Mucosa of descending colon (tissue), 3 donors: ENCODE measurements around the gene FANCM. TPM values are rescaled to one million over a fixed set of nuclear protein-coding genes. Genes with fewer than 3 reads are reported as not detected.

ENCODE experiments used
- ATAC-seq: fragments of 200-7000 bp; cut with Tn5 transposase; one replicate; pipeline ENCODE4 v1.9.1; 2020; ENCODE audit warnings: mild to moderate bottlenecking, moderate library complexity
- DNase-seq, 3 donors: peaks; one replicate each; pipeline ENCODE4 v3.0.0-alpha.2; 2020
- H3K36me3 ChIP-seq: fragments of 200-600 bp; one replicate; pipeline ENCODE4 v1.8.0; 2021; ENCODE audit warnings: low read depth, mild to moderate bottlenecking
- H3K4me1 ChIP-seq: fragments of 200-600 bp; one replicate; pipeline ENCODE4 v1.8.0; 2021; ENCODE audit warnings: low read depth, mild to moderate bottlenecking
- H3K4me3 ChIP-seq: fragments of 200-600 bp; one replicate; pipeline ENCODE4 v1.8.0; 2021; ENCODE audit warnings: mild to moderate bottlenecking
- H3K9me3 ChIP-seq: fragments of 200-600 bp; one replicate; pipeline ENCODE4 v1.8.0; 2021; ENCODE audit warnings: mild to moderate bottlenecking
- CTCF ChIP-seq: fragments of 200-600 bp; IDR thresholded peaks from one replicate; pipeline ENCODE4 v1.8.0; 2022; ENCODE audit warnings: antibody characterized with exemption, mild to moderate bottlenecking
- intact Hi-C, 2 donors: fragments of 100-400 bp; cut with DNase I in 1 of 2; cut with micrococcal nuclease in 1 of 2; formaldehyde crosslinking; loops; one replicate each; pipeline versions ENCODE4 v1.11.0 to v1.11.1; 2022; cut with DNase I, micrococcal nuclease
- total RNA-seq, 3 donors: library from RNA; stranded (reverse); fragmentation: NEBNext Ultra II Directional in 2 of 3; extraction: Animal tissue kit (Norgen Biotek cat#: 25700) in 2 of 3; gene quantifications; one replicate each; pipeline versions ENCODE4 v1.2.1 to v1.2.4, GENCODE V29; 2021 to 2023
- donor health status: DM: no; HTN: no; CAD: no; lungs with moderate emphysema.
- donor health status: DM: no; HTN: no; CAD: no.
- donor health status: DM: no; HTN: yes; CAD: no.

Gene FANCM
- total RNA-seq, 3 donors from 2014 or later, result 3.2 to 5.7 (median 3.6) TPM

DNA sequence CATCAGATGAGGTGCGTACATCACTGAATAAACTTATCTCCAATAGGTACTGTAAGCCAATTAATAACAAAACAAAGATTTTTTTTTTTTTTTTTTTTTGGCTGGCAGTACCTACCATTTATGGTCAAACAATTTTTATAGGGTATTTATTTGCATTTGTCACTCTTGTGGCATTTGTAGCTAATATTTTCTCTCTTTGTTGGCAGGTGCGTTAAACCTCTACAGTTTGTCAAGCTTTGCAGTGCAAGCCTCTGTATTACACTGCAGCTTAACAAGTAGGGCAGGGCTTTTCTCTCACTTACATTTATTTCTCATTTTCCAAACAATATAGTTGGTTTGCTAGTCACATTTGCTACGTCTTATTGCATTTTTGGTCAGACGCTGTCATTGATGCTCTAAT lies 39.5 kb upstream of the FANCM start:
- DNase-seq (no peak), ATAC-seq (no peak)
- no peak for TF ChIP-seq CTCF
- Histone ChIP-seq H3K4me1 (no peaks in the 10 kb centered on the region), H3K9me3 (no peaks in the 10 kb centered on the region), H3K4me3 (no peak overlapping the region), H3K36me3 (peaks cover 5% of the 10 kb centered on the region)
- intact Hi-C loops, result no loop called here

DNA sequence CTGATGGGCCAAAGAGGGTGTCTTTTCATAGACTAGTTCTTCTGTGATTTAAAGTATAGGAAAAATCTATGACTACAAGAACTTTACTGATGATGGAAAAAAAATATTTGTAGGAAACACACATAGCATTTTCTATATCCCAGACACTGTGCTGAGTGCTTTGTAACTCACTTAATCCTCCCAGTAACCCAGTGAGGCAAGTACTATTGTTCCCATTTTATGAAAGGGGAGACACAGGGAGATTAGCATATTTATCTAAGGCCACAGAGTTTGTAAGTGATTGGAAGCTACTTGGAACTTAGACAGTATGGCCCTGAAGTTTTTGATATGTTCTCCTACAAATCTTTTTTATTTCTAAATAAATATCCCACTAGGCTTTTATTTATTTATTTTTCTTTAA lies 31.9 kb upstream of the FANCM start:
- no peak for ATAC-seq
- TF ChIP-seq CTCF, result no peak
- Histone ChIP-seq H3K4me1 (peaks cover 9% of the 10 kb centered on the region), H3K9me3 (no peaks in the 10 kb centered on the region), H3K4me3 (no peak overlapping the region), H3K36me3 (no peaks in the 10 kb centered on the region)
- DNase-seq, result no peak
- intact Hi-C loops, result no loop called here

DNA sequence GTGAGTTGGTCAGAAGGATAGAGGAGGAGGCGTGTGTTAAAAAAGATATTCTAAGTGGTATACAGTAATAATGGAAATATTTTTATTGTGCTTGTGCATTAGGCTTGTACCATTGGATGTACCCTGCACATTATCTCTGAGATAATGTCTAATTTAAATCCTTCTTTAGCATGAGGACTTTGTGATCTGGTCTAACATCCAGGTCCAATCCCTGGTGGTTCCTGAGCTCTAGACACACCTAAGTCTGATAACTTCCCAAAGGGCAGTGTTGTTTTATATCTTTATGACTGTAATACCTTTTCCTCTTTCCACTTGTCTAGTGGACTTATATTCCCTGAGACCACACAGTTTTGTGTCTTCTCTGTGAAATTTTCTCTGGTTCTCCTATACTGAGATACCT lies 31.2 kb upstream of the FANCM start:
- Histone ChIP-seq H3K4me3 (no peak overlapping the region), H3K4me1 (peaks cover 9% of the 10 kb centered on the region), H3K36me3 (no peaks in the 10 kb centered on the region), H3K9me3 (no peaks in the 10 kb centered on the region)
- intact Hi-C loops, result no loop called here
- TF ChIP-seq CTCF, result no peak
- DNase-seq (no peak), ATAC-seq (peak; percentile 84)

GRCh38 chr14:45112896-45113781 lies 22.6 kb upstream of the FANCM start:
- ATAC-seq, result peak; percentile 29
- Histone ChIP-seq H3K4me3 (no peak overlapping the region), H3K9me3 (no peaks in the 10 kb centered on the region), H3K36me3 (peaks cover 8% of the 10 kb centered on the region), H3K4me1 (no peaks in the 10 kb centered on the region)
- DNase-seq, result no peak
- TF ChIP-seq CTCF, result no peak
- intact Hi-C loops, result no loop called here

GRCh38 chr14:45114327-45114726 lies 21.4 kb upstream of the FANCM start:
- peaks cover 8% of the 10 kb centered on the region for H3K36me3 ChIP-seq

More at GRCh38 chr14:45114327-45114726, 21.4 kb upstream of the FANCM start:
- intact Hi-C loops, result no loop called here
- DNase-seq (no peak), ATAC-seq (no peak)
- Histone ChIP-seq H3K4me1 (no peaks in the 10 kb centered on the region), H3K9me3 (no peaks in the 10 kb centered on the region), H3K4me3 (no peak overlapping the region)
- no peak for TF ChIP-seq CTCF
